H1 (cell line): Measurements from ENCODE around the gene SYNCRIP. TPM values are rescaled to one million over a fixed set of nuclear protein-coding genes. Genes with fewer than 3 reads are reported as not detected.

Experiments used
- CTCF ChIA-PET: fragments of 300-600 bp; sonication (Branson Sonifier 250); formaldehyde crosslinking; loops from one replicate; lab custom pipeline; 2021; ENCODE audit not compliant: partially characterized antibody; lab: Charles Lee
- POLR2A ChIA-PET: fragments of 300-600 bp; sonication (Branson Sonifier 250); formaldehyde crosslinking; loops from one replicate; lab custom pipeline; 2021; ENCODE audit warnings: inconsistent platforms; ENCODE audit not compliant: partially characterized antibody; lab: Charles Lee
- DNase-seq, 2 experiments: peaks; one replicate each; pipeline versions ENCODE4 v3.0.0 to v3.0.0-alpha.2; 2010 to 2022; ENCODE audit warnings: low spot score in 2 of 2, low read depth in 1 of 2, mixed read lengths in 1 of 2
- FAIRE-seq: peaks from 2 replicates; lab custom pipeline; 2011; peaks lifted over from hg19 to GRCh38; lab: Jason Lieb, UNC
- H2AFZ ChIP-seq: 2 replicates; pipeline ENCODE4 v1.8.1; 2012; ENCODE audit warnings: low read length, inconsistent platforms
- H2AK5ac ChIP-seq: 2 replicates; pipeline ENCODE4 v1.6.1; 2013; ENCODE audit warnings: low read depth, low read length
- H2BK120ac ChIP-seq: replicated peaks from 2 replicates; pipeline ENCODE3; 2013; ENCODE audit warnings: low read depth, low read length, inconsistent platforms
- H2BK12ac ChIP-seq: 2 replicates; pipeline ENCODE4 v1.6.1; 2013; ENCODE audit warnings: low read depth, low read length
- H2BK15ac ChIP-seq: 2 replicates; pipeline ENCODE4 v1.6.1; 2013; ENCODE audit warnings: low read length
- H2BK20ac ChIP-seq: 2 replicates; pipeline ENCODE4 v1.6.1; 2013; ENCODE audit warnings: low read length
- H2BK5ac ChIP-seq: 2 replicates; pipeline ENCODE4 v1.6.1; 2013; ENCODE audit warnings: low read depth, low read length
- H3K14ac ChIP-seq: 2 replicates; pipeline ENCODE4 v1.6.1; 2013; ENCODE audit warnings: inconsistent platforms; ENCODE audit not compliant: insufficient read length
- H3K18ac ChIP-seq: 2 replicates; pipeline ENCODE4 v1.6.1; 2013; ENCODE audit warnings: low read length; ENCODE audit errors: extremely low read depth
- H3K23ac ChIP-seq: 2 replicates; pipeline ENCODE4 v1.6.1; 2013; ENCODE audit warnings: inconsistent platforms; ENCODE audit not compliant: insufficient read length
- H3K23me2 ChIP-seq: 2 replicates; pipeline ENCODE4 v1.6.1; 2013; ENCODE audit warnings: low read depth, low read length
- H3K27ac ChIP-seq: 2 replicates; pipeline ENCODE4 v1.6.1; 2011; ENCODE audit warnings: low read depth, low read length, inconsistent platforms
- H3K27me3 ChIP-seq, 4 experiments: replicated peaks in 1 of 4; 1 replicate in 1 of 4; 2 replicates in 3 of 4; pipeline versions ENCODE4 v1.6.1 to v1.8.1; 2011 to 2013; ENCODE audit warnings: low read length in 3 of 4, mild to moderate bottlenecking in 3 of 4, inconsistent platforms in 2 of 4, mixed read lengths in 2 of 4, moderate library complexity in 1 of 4; ENCODE audit not compliant: control insufficient read depth in 3 of 4, insufficient read depth in 3 of 4; ENCODE audit errors: extremely low read depth in 1 of 4
- H3K36me3 ChIP-seq, 4 experiments: 2 replicates each; pipeline versions ENCODE4 v1.6.1 to v1.8.1; 2011 to 2013; ENCODE audit warnings: mild to moderate bottlenecking in 4 of 4, low read length in 3 of 4, moderate library complexity in 2 of 4, control low read depth in 1 of 4, inconsistent platforms in 1 of 4; ENCODE audit not compliant: insufficient read depth in 4 of 4, control insufficient read depth in 2 of 4
- H3K4ac ChIP-seq: replicated peaks from 2 replicates; pipeline ENCODE3; 2013; ENCODE audit warnings: low read length, low read depth, mixed read lengths, inconsistent platforms; ENCODE audit not compliant: insufficient read length
- H3K4me1 ChIP-seq, 4 experiments: replicated peaks in 1 of 4; 1 replicate in 1 of 4; 2 replicates in 3 of 4; pipeline versions ENCODE4 v1.6.1 to v1.8.1; 2011 to 2013; ENCODE audit warnings: low read length in 3 of 4, inconsistent platforms in 2 of 4, mixed read lengths in 1 of 4; ENCODE audit not compliant: insufficient read depth in 4 of 4, control insufficient read depth in 3 of 4
- H3K4me2 ChIP-seq, 2 experiments: 2 replicates each; pipeline versions ENCODE4 v1.6.1 to v1.8.1; 2011 to 2013; ENCODE audit warnings: low read depth in 2 of 2, low read length in 2 of 2, control low read depth in 1 of 2, inconsistent platforms in 1 of 2, mild to moderate bottlenecking in 1 of 2; ENCODE audit not compliant: insufficient read depth in 1 of 2
- H3K4me3 ChIP-seq, 4 experiments: fragments of 200-600, 300-600 bp in 1 of 4; sonication (generic), shearing (Covaris generic), sonication (Bioruptor Twin) in 1 of 4; 2 replicates each; pipeline versions ENCODE4 v1.5.1 to v1.8.1; 2011 to 2016; ENCODE audit warnings: low read length in 4 of 4, low read depth in 3 of 4, control low read depth in 2 of 4, inconsistent platforms in 2 of 4, mild to moderate bottlenecking in 2 of 4, mixed read lengths in 1 of 4, moderate library complexity in 1 of 4; ENCODE audit not compliant: insufficient read depth in 2 of 4; ENCODE audit errors: extremely low read depth in 1 of 4
- H3K56ac ChIP-seq: replicated peaks from 2 replicates; pipeline ENCODE3; 2013; ENCODE audit warnings: low read depth, mild to moderate bottlenecking, mixed read lengths, low read length, inconsistent platforms; ENCODE audit not compliant: insufficient read length
- H3K79me1 ChIP-seq: 2 replicates; pipeline ENCODE4 v1.6.1; 2013; ENCODE audit warnings: low read depth, low read length, control low read depth
- H3K79me2 ChIP-seq, 2 experiments: 2 replicates each; pipeline versions ENCODE4 v1.6.1 to v1.8.1; 2012 to 2013; ENCODE audit warnings: low read length in 2 of 2, mild to moderate bottlenecking in 2 of 2, inconsistent platforms in 1 of 2; ENCODE audit not compliant: insufficient read depth in 2 of 2, control insufficient read depth in 1 of 2
- H3K9ac ChIP-seq, 4 experiments: replicated peaks in 1 of 4; 1 replicate in 1 of 4; 2 replicates in 3 of 4; pipeline versions ENCODE4 v1.6.1 to v1.8.1; 2011 to 2013; ENCODE audit warnings: low read depth in 3 of 4, low read length in 3 of 4, control low read depth in 2 of 4, mild to moderate bottlenecking in 2 of 4, moderate library complexity in 2 of 4, inconsistent platforms in 1 of 4; ENCODE audit errors: extremely low read depth in 1 of 4
- H3K9me3 ChIP-seq, 2 experiments: 2 replicates each; pipeline versions ENCODE4 v1.6.1 to v1.8.1; 2012 to 2013; ENCODE audit warnings: mild to moderate bottlenecking in 2 of 2, moderate library complexity in 2 of 2, control low read depth in 1 of 2, inconsistent platforms in 1 of 2, low read depth in 1 of 2, low read length in 1 of 2, mixed read lengths in 1 of 2; ENCODE audit not compliant: insufficient read depth in 2 of 2
- H4K20me1 ChIP-seq, 2 experiments: replicated peaks in 1 of 2; 2 replicates each; pipeline versions ENCODE3 to v1.8.1; 2011 to 2013; ENCODE audit warnings: inconsistent platforms in 2 of 2, low read length in 2 of 2, mild to moderate bottlenecking in 1 of 2; ENCODE audit not compliant: insufficient read depth in 2 of 2, control insufficient read depth in 1 of 2
- H4K5ac ChIP-seq: 2 replicates; pipeline ENCODE4 v1.6.1; 2013; ENCODE audit warnings: low read length, low read depth, mixed read lengths, inconsistent platforms; ENCODE audit not compliant: insufficient read length
- H4K8ac ChIP-seq: 2 replicates; pipeline ENCODE4 v1.8.0; 2013; ENCODE audit warnings: mild to moderate bottlenecking, moderate library complexity, low read length, inconsistent platforms; ENCODE audit not compliant: insufficient read depth; ENCODE audit errors: extremely low read depth
- H4K91ac ChIP-seq: replicated peaks from 2 replicates; pipeline ENCODE3; 2013; ENCODE audit warnings: low read length, mixed read lengths, inconsistent platforms; ENCODE audit not compliant: insufficient read length
- CEBPB ChIP-seq: IDR thresholded peaks from 2 replicates; pipeline ENCODE4 v1.6.1; 2012; ENCODE audit warnings: low read depth, low read length
- HDAC2 ChIP-seq, 2 experiments: fragments of 300-600 bp in 1 of 2; sonication (generic) in 1 of 2; IDR thresholded peaks; 2 replicates each; pipeline ENCODE4 v1.6.1; 2011 to 2012; ENCODE audit warnings: low read depth in 2 of 2, low read length in 2 of 2, mild to moderate bottlenecking in 2 of 2, moderate library complexity in 2 of 2, borderline replicate concordance in 1 of 2, inconsistent platforms in 1 of 2
- KDM1A ChIP-seq: fragments of 200-600, 300-600 bp; sonication (generic); IDR thresholded peaks from 2 replicates; pipeline ENCODE4 v1.7.1; 2016; ENCODE audit warnings: mild to moderate bottlenecking, low read length, borderline replicate concordance
- NRF1 ChIP-seq: IDR thresholded peaks from 2 replicates; pipeline ENCODE4 v1.6.1; 2011; ENCODE audit warnings: mild to moderate bottlenecking, low read depth, low read length, improper control_type of control experiment
- PHF8 ChIP-seq: fragments of 200-600 bp; sonication (generic); conservative IDR thresholded peaks from 2 replicates; pipeline ENCODE4 v1.7.1; 2012; ENCODE audit warnings: low read depth, mild to moderate bottlenecking, inconsistent platforms, low read length, moderate library complexity
- POLR2AphosphoS5 ChIP-seq: IDR thresholded peaks from 2 replicates; pipeline ENCODE4 v1.6.1; 2011; ENCODE audit warnings: low read depth, low read length
- TCF12 ChIP-seq: IDR thresholded peaks from 2 replicates; pipeline ENCODE4 v1.6.1; 2011; ENCODE audit warnings: low read depth, mild to moderate bottlenecking, low read length
- WGBS, 2 experiments: shearing (Covaris generic) in 1 of 2; methylation state at CpG; one replicate each; pipeline versions ENCODE4 v1.1.6 to v1.1.7; 2013 to 2015; ENCODE audit warnings: low lambda C conversion rate in 2 of 2, mixed read lengths in 2 of 2, inconsistent platforms in 1 of 2, low coverage in 1 of 2, missing lambda C conversion rate in 1 of 2; ENCODE audit not compliant: insufficient replicate concordance in 2 of 2, insufficient coverage in 1 of 2, insufficient read length in 1 of 2; ENCODE audit errors: extremely low coverage in 1 of 2, missing lambda C conversion rate in 1 of 2; 5-methylcytosine and 5-hydroxymethylcytosine counted together
- polyA plus RNA-seq, 7 experiments: library from polyadenylated mRNA; depleted of rRNA in 3 of 7; stranded (reverse) in 5 of 7; unstranded in 2 of 7; fragments of >200 nt in 5 of 7; fragments of 200-250 nt in 2 of 7; gene quantifications; 1 replicate in 5 of 7; 2 replicates in 1 of 7; 4 replicates in 1 of 7; pipeline versions ENCODE4 v1.2.1 to v1.2.3, GENCODE V29; 2011 to 2013; ENCODE audit warnings: missing spikeins in 2 of 7, mixed read lengths in 2 of 7
- total RNA-seq: library from RNA; stranded (reverse); fragmentation: NEBNext Ultra II Directional; extraction: Animal tissue kit (Norgen Biotek cat#: 25700); gene quantifications from 2 replicates; pipeline ENCODE4 v1.2.1, GENCODE V29; 2021
- TF ChIP-seq, protein P1 (sequence below): IDR thresholded peaks from 2 replicates; pipeline ENCODE4 v1.6.1; 2012; ENCODE audit warnings: low read length, inconsistent platforms

SYNCRIP gene
- total and polyA plus RNA-seq, 2 of the 8 experiments (the other 6 are each of a cell fraction or from before 2014, with no cell fraction given) = 16.8 to 219 TPM

DNA sequence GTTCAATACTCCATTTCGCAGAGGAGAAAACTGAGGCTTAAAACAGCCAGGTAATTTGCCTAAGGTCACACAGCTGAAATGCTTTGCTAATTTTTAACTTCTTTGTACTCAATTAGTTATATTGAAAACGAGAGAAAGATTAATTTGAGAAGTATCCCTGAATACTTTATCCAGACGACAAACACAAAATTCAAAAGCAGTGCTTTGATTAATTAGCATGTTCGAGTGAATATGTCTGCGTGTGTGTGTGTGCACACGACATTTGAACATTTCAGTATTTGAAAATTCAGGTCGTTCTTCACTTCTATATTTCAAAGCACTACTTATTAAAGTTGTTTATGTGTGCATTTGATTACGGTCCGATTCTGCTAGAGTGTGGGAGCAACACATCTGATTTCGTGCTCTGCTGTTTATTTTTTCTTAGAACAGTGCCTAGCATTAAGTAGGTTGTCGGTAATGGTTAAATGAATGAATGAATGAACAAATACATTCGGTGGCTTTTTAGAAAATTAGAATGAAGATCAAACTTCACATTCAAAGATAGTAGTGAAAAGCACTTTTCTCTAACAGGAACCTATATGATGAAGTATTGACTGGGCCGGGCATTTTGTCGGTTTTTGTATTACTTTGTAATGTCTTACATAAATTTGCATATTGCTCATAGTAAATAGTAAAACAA, 36.9 kb upstream of the SYNCRIP start:
- CTCF ChIA-PET = no interaction called here
- Histone ChIP-seq H2BK12ac (no peak overlapping the region), H2AFZ (no peak overlapping the region), H2BK15ac (no peak overlapping the region), H3K18ac (peak overlapping the region; percentile 98), H3K79me1 (no peaks in the 10 kb centered on the region), H4K20me1 (peaks cover 17 to 19% of the 10 kb centered on the region in 2 experiments), H3K23ac (no peak overlapping the region), H3K9me3 (no peaks in the 10 kb centered on the region), H3K4me1 (peaks cover 0 to 12% (median 2%) of the 10 kb centered on the region in 4 experiments; a peak in 2 of 7 replicates), H3K56ac (peak overlapping the region; percentile 19), H4K8ac (peak overlapping the region; percentile 96; the same call in 1 of the 2 replicates), H3K27ac (peak overlapping the region; percentile 97), H3K27me3 (no peaks in the 10 kb centered on the region), H3K14ac (no peak overlapping the region), H3K4me3 (peak overlapping the region; percentile 72 to 100 (median 96)), H3K4me2 (peak overlapping the region; percentile 85 to 92), H2BK5ac (peak overlapping the region; percentile 97; the same call in 1 of the 2 replicates), H3K9ac (peak overlapping the region; percentile 80 to 95 (median 92); a peak in 6 of 7 replicates), H3K4ac (peak overlapping the region; percentile 74), H2BK20ac (no peak overlapping the region), H4K5ac (peak overlapping the region; percentile 29), H2BK120ac (no peak overlapping the region), H2AK5ac (no peak overlapping the region), H3K36me3 (peaks cover 0 to 32% (median 23%) of the 10 kb centered on the region in 4 experiments; a peak in 5 of 8 replicates), H4K91ac (peak overlapping the region; percentile 82), H3K23me2 (peaks cover 4% of the 10 kb centered on the region; the same call in 1 of the 2 replicates), H3K79me2 (peaks cover 22 to 53% of the 10 kb centered on the region in 2 experiments)
- DNase-seq (no peak), FAIRE-seq (no peak)
- TF ChIP-seq KDM1A = peak; percentile 99
- no peak for TF ChIP-seq PHF8
- TF ChIP-seq, protein P1, sequence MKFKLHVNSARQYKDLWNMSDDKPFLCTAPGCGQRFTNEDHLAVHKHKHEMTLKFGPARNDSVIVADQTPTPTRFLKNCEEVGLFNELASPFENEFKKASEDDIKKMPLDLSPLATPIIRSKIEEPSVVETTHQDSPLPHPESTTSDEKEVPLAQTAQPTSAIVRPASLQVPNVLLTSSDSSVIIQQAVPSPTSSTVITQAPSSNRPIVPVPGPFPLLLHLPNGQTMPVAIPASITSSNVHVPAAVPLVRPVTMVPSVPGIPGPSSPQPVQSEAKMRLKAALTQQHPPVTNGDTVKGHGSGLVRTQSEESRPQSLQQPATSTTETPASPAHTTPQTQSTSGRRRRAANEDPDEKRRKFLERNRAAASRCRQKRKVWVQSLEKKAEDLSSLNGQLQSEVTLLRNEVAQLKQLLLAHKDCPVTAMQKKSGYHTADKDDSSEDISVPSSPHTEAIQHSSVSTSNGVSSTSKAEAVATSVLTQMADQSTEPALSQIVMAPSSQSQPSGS = 0 out of 2 replicates have a peak, but pooled peaks have one; percentile 70
- TF ChIP-seq CEBPB = no peak
- no peak for TF ChIP-seq NRF1
- 0 out of 2 replicates have a peak, but pooled peaks have one; percentile 5 for TF ChIP-seq TCF12
- TF ChIP-seq POLR2AphosphoS5 = no peak
- TF ChIP-seq HDAC2 (IDR thresholded peaks at IDR 0.05; ENCODE audit: borderline replicate concordance in 1 of 2, low read depth in 2 of 2, low read length in 2 of 2) = peak in 1 of 2 experiments; percentile 98; a peak in 1 of 4 replicates
- 31% methylated on average over 14 of the region's 14 CpGs; no CpG with 5 or more reads in 1 of the 2 experiments for WGBS, 2 experiments
- POLR2A ChIA-PET = interaction anchor here (0.8 to 11.0 kb wide), 26 partner anchors 9 to 230 kb away, joined by 3 to 890 read pairs (median 11); partner anchors contain the start of genes NT5E, SNX14 and SYNCRIP
